AG09309 (cell line): ENCODE results near the gene RIC8B.

ENCODE experiments used
- DNase-seq: peaks from one replicate; pipeline ENCODE4 v3.0.0-alpha.2; 2010; ENCODE audit warnings: low read depth
- H3K4me3 ChIP-seq: 2 replicates; pipeline ENCODE4 v1.5.1; 2011; ENCODE audit warnings: mild to moderate bottlenecking, low read depth, low read length, moderate library complexity; ENCODE audit not compliant: control insufficient read depth
- TF ChIP-seq, protein P1 (sequence below): IDR thresholded peaks from 2 replicates; pipeline ENCODE4 v1.5.1; 2011; ENCODE audit warnings: mild to moderate bottlenecking, low read depth, low read length, inconsistent platforms; ENCODE audit not compliant: insufficient read depth, control insufficient read depth; ENCODE audit errors: missing control alignments

The RIC8B gene

DNA sequence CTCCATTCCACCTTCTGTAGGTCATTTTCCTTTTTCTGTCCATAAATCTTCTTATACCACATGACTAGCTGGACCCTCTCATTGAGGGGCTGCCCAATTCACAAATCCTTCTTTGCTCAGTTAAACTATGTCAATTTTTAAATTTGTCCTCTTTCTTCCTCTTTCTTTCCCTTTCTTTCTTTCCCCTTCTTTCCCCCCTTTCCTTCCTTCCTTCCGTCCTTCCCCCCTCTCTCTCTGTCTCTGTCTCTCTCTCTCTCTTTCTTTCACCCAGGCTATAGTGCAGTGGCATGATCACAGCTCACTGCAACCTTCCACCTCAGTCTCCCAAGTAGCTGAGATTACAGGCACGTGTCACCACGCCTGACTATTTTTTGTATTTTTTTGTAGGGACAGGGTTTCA is 134.1 kb downstream of the RIC8B start:
- TF ChIP-seq, protein P1, sequence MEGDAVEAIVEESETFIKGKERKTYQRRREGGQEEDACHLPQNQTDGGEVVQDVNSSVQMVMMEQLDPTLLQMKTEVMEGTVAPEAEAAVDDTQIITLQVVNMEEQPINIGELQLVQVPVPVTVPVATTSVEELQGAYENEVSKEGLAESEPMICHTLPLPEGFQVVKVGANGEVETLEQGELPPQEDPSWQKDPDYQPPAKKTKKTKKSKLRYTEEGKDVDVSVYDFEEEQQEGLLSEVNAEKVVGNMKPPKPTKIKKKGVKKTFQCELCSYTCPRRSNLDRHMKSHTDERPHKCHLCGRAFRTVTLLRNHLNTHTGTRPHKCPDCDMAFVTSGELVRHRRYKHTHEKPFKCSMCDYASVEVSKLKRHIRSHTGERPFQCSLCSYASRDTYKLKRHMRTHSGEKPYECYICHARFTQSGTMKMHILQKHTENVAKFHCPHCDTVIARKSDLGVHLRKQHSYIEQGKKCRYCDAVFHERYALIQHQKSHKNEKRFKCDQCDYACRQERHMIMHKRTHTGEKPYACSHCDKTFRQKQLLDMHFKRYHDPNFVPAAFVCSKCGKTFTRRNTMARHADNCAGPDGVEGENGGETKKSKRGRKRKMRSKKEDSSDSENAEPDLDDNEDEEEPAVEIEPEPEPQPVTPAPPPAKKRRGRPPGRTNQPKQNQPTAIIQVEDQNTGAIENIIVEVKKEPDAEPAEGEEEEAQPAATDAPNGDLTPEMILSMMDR = no peak
- DNase-seq = no peak
- H3K4me3 ChIP-seq = no peak overlapping the region

DNA sequence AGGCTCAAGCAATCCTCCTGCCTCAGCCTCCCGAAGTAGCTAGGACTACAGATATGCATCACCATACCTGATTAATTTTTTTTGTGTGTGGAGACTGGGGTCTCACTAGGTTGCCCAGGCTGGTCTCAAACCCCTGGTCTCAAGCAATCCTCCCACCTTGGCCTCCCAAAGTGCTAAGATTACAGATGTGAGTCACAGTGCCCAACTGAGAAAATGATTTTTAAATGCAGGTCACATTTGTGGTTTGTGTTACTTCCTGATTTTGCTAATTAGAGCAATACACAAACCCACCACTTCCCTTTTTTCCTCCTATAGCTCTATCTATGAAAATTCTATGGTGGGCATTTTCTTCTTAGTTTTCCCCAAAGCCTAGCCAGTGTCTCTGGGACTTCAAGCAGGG is 135.7 kb downstream of the RIC8B start:
- DNase-seq = no peak
- H3K4me3 ChIP-seq = no peak overlapping the region
- TF ChIP-seq, protein P1 = no peak

GRCh38 chr12:106911581-106911980 is 137.1 kb downstream of the RIC8B start:
- DNase-seq = no peak
- TF ChIP-seq, protein P1 = no peak
- no peak overlapping the region for H3K4me3 ChIP-seq

DNA sequence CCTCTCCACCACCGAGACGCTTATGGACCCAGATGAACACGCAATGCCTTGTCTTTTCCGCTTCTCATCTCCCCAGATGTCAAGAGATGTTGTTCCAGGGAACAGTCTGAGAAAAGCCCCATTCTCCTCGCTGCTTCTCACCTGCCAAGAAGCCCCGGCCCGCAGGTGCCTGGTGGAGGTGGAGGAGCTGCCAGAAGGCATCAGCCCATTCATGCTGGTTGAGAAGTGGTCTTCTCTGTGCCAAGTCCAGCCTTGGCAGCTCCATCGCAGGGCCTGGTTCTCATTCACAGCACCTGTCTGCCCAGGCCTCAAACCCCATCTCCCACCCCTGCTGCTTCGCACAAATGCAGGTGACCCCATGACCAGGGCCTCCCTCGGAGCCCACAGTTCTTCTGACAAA is 139.0 kb downstream of the RIC8B start:
- no peak for DNase-seq
- H3K4me3 ChIP-seq = no peak overlapping the region
- TF ChIP-seq, protein P1 = no peak

DNA sequence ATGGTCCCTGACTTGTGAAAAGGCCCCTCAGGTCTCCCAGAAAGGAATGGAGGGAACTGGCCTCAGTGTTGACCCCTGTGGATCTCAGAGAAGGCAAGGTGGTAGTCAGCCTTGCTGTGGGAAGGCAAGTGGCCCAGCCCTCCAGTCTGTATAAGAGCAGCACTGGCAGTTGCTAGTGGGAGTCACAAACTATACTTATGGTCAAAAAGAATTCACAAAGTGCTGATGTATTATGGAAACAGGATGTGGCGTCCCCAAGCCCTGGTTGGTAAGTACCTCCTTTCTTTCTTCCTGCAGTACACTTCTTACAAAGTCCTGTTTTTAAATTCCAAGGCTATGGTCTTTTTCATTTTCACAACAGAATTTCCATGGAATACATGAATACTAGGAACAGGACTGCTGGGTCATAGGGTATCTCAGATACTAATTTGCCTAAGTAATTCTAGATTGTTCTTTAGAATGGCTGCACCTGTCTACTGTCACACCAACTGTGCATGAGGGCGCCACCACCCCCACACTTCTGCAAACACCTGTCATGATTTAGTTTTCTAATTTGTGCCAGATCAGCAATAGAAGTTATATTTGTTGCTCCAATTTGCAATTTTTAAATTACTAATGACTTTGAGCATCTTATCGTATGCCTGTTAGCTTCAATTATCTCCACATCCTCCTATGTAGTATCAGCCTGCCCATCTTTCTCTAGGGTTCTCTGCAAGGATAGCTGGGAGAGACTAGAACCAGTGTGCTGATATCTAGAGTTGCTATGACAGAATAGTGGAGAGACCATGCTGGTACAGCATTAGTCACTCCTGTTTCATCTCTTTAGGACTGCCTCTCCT is 140.5 kb downstream of the RIC8B start:
- DNase-seq = no peak
- H3K4me3 ChIP-seq = no peak overlapping the region
- TF ChIP-seq, protein P1 = no peak

DNA sequence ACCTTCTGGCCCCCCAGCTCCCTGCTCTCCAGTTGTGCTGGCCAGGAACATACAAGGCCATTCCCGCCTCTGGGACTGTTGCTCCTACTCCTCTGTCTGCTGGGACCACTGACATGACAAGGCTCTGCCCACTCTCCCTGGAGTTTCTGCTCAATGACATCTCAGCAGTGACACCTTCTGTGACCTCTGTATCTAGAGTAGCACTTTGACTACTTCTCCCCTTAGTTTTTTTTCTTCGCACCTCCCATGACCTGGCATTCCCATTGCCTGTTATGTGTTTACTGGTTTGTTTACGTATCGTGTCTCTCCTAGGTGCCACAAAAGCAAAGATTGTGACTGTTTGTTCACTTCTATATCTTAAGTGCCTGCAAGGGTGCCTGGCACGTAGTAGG is 141.1 kb downstream of the RIC8B start:
- H3K4me3 ChIP-seq = no peak overlapping the region
- no peak for DNase-seq
- TF ChIP-seq, protein P1 = no peak
